H1 (cell line): ENCODE results near the gene SCAMP4. TPM values are rescaled to one million over a fixed set of nuclear protein-coding genes. Genes with fewer than 3 reads are reported as not detected.

Source experiments
- BCL11A ChIP-seq, 2 experiments: IDR thresholded peaks; one replicate each; pipeline ENCODE4 v1.6.1; 2011; ENCODE audit warnings: low read depth in 2 of 2, low read length in 2 of 2, mild to moderate bottlenecking in 2 of 2
- CTCF ChIP-seq, 3 experiments: IDR thresholded peaks; 1 replicate in 2 of 3; 2 replicates in 1 of 3; pipeline versions ENCODE4 v1.5.1 to v1.6.1; 2011; ENCODE audit warnings: low read length in 3 of 3, mild to moderate bottlenecking in 3 of 3, inconsistent platforms in 2 of 3, low read depth in 1 of 3, moderate library complexity in 1 of 3; ENCODE audit not compliant: insufficient read depth in 1 of 3; ENCODE audit errors: control extremely low read depth in 1 of 3
- EZH2 ChIP-seq: fragments of 200-600 bp; sonication (generic); IDR thresholded peaks from 2 replicates; pipeline ENCODE4 v1.7.1; 2012; ENCODE audit warnings: low read depth, mild to moderate bottlenecking, moderate library complexity, low read length, inconsistent platforms; ENCODE audit not compliant: severe bottlenecking
- FOSL1 ChIP-seq: IDR thresholded peaks from 2 replicates; pipeline ENCODE4 v1.6.1; 2011; ENCODE audit warnings: mild to moderate bottlenecking, low read depth, low read length, moderate library complexity; ENCODE audit not compliant: insufficient read depth
- MAX ChIP-seq: IDR thresholded peaks from 2 replicates; pipeline ENCODE4 v1.6.1; 2012; ENCODE audit warnings: inconsistent platforms
- SAP30 ChIP-seq: fragments of 300-600 bp; sonication (generic); IDR thresholded peaks from 2 replicates; pipeline ENCODE4 v1.7.1; 2012; ENCODE audit warnings: low read length, moderate library complexity, mild to moderate bottlenecking, inconsistent platforms; ENCODE audit not compliant: insufficient read depth, insufficient replicate concordance
- TAF1 ChIP-seq: IDR thresholded peaks from 2 replicates; pipeline ENCODE4 v1.6.1; 2011; ENCODE audit warnings: mild to moderate bottlenecking, low read depth, low read length
- polyA plus RNA-seq, 7 experiments: library from polyadenylated mRNA; depleted of rRNA in 3 of 7; stranded (reverse) in 5 of 7; unstranded in 2 of 7; fragments of >200 nt in 5 of 7; fragments of 200-250 nt in 2 of 7; gene quantifications; 1 replicate in 5 of 7; 2 replicates in 1 of 7; 4 replicates in 1 of 7; pipeline versions ENCODE4 v1.2.1 to v1.2.3, GENCODE V29; 2011 to 2013; ENCODE audit warnings: missing spikeins in 2 of 7, mixed read lengths in 2 of 7
- total RNA-seq: library from RNA; stranded (reverse); fragmentation: NEBNext Ultra II Directional; extraction: Animal tissue kit (Norgen Biotek cat#: 25700); gene quantifications from 2 replicates; pipeline ENCODE4 v1.2.1, GENCODE V29; 2021

The SCAMP4 gene
- total and polyA plus RNA-seq, 2 of the 8 experiments (the other 6 are each of a cell fraction or from before 2014, with no cell fraction given) = 17.1 to 61.4 TPM

- no peak for TF ChIP-seq CTCF (IDR thresholded peaks at IDR 0.05; ENCODE audit: control extremely low read depth in 1 of 3, insufficient read depth in 1 of 3, low read depth in 1 of 3, low read length in 3 of 3)
- no peak for TF ChIP-seq MAX
- no peak for TF ChIP-seq SAP30
- TF ChIP-seq FOSL1 = no peak
- no peak for TF ChIP-seq EZH2
- no peak for TF ChIP-seq BCL11A (IDR thresholded peaks at IDR 0.05; ENCODE audit: low read depth in 2 of 2, low read length in 2 of 2)
- TF ChIP-seq TAF1 = no peak
These were observed 18.1 kb downstream of the SCAMP4 start (continued) for GRCh38 chr19:1923319-1923718.
